GM10248 (cell line): ENCODE measurements around the gene ADGRG7.

Experiments
- CTCF ChIA-PET: fragments of 300-600 bp; sonication (Branson Sonifier 250); formaldehyde crosslinking; extraction: SDS; loops from one replicate; lab custom pipeline; 2021; ENCODE audit warnings: antibody characterized with exemption; lab: Yijun Ruan, JAX
- POLR2A ChIA-PET: fragments of 350-650 bp; sonication (Branson Sonifier 250); formaldehyde crosslinking; extraction: SDS; loops from one replicate; lab custom pipeline; 2020; ENCODE audit warnings: antibody characterized with exemption; lab: Yijun Ruan, JAX
- DNase-seq: peaks from one replicate; pipeline ENCODE4 v3.0.0; 2012; ENCODE audit errors: extremely low spot score
- TF ChIP-seq, protein P1 (sequence below): IDR thresholded peaks from 2 replicates; pipeline ENCODE4 v1.5.1; 2012; ENCODE audit warnings: mild to moderate bottlenecking, low read depth; ENCODE audit errors: extremely low read depth, missing control alignments, control extremely low read depth

ADGRG7 gene

DNA sequence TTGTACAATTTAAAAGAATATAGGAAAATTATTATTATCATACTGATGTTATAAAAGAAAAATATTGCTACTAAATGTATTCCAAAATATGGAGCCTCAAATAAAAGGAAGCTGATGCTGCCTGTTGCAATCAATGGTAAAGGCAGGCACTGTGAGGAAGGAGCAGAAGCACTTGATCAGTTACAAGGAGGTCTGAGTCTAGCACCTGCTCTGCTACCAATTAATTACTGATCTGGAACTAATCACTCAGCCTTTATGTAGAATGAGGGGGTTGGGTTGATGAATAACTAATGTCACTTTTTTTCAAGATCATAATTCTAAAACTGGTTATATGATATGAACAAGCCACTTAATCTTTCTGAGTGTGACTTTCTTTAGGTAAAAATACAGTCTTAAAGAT lies 5.5 kb downstream of the ADGRG7 start:
- POLR2A ChIA-PET, result no interaction called here
- CTCF ChIA-PET, result no interaction called here

DNA sequence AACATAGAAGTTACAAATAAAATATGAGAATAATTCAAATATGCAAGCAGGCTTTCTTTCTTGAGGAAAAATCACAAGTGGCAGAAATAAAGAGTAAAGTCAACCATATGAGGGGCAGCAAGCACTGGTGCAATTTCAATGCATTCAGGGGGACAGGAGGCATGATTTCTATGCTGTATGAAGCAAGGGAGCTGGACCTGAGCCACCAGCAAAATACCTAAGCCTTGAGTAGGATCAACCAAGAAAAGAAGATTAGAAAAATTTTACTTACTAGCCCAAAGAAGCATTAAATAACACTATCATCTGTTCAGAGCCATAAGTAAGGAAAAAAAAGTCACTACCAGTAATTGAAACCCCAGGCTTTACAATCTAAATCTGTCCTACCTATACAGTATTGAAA lies 6.3 kb downstream of the ADGRG7 start:
- TF ChIP-seq, protein P1, sequence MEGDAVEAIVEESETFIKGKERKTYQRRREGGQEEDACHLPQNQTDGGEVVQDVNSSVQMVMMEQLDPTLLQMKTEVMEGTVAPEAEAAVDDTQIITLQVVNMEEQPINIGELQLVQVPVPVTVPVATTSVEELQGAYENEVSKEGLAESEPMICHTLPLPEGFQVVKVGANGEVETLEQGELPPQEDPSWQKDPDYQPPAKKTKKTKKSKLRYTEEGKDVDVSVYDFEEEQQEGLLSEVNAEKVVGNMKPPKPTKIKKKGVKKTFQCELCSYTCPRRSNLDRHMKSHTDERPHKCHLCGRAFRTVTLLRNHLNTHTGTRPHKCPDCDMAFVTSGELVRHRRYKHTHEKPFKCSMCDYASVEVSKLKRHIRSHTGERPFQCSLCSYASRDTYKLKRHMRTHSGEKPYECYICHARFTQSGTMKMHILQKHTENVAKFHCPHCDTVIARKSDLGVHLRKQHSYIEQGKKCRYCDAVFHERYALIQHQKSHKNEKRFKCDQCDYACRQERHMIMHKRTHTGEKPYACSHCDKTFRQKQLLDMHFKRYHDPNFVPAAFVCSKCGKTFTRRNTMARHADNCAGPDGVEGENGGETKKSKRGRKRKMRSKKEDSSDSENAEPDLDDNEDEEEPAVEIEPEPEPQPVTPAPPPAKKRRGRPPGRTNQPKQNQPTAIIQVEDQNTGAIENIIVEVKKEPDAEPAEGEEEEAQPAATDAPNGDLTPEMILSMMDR, result no peak
- ChIA-PET CTCF (no interaction called here), POLR2A (no interaction called here)
- no peak for DNase-seq

More for the DNA sequence above, 5.5 kb downstream of the ADGRG7 start:
- TF ChIP-seq, protein P1, result no peak
- DNase-seq, result no peak

- POLR2A ChIA-PET, result no interaction called here
- CTCF ChIA-PET, result interaction anchor here (1.0 to 1.2 kb wide), 3 partner anchors 16 to 793 kb away, joined by 3 read pairs; no protein-coding TSS in a partner anchor
These were observed 11.8 kb downstream of the ADGRG7 start for GRCh38 chr3:100621251-100621650.

GRCh38 chr3:100627491-100627890 lies 18.1 kb downstream of the ADGRG7 start:
- ChIA-PET CTCF (no interaction called here), POLR2A (no interaction called here)
- TF ChIP-seq, protein P1, result no peak
- no peak for DNase-seq

More at GRCh38 chr3:100621251-100621650, 11.8 kb downstream of the ADGRG7 start:
- TF ChIP-seq, protein P1, result no peak
- DNase-seq, result no peak

DNA sequence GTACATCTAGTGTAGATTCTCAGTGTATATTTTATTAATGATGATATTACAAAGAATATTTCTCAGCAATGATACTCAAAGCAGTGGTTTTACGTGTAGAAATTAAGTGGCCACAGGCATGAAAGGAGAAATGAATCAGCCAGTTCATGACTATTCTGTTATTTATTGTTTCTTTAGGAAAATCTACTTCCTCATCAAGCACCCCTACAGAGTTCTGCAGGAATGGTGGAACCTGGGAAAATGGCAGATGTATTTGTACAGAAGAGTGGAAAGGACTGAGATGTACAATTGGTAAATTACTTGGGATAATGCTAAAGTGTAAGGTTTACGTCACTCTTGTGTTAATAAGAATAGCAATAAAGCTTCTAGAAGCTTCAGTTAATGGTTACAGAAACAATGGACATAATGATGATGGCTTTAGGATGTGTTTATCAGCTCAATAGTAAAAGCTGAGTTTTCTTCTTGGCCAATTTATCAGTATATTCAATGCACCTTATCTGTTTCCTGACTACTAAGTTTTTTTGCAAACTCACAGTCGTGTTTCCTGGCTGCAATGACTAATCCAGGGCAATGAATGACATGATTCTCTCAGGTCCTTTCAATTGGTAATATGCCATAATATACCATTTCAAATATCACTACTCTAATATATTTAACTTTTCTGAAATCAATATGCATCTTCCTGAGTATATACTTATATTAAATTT lies 20.2 kb downstream of the ADGRG7 start:
- ChIA-PET POLR2A (no interaction called here), CTCF (no interaction called here)
- DNase-seq, result no peak
- TF ChIP-seq, protein P1, result no peak

DNA sequence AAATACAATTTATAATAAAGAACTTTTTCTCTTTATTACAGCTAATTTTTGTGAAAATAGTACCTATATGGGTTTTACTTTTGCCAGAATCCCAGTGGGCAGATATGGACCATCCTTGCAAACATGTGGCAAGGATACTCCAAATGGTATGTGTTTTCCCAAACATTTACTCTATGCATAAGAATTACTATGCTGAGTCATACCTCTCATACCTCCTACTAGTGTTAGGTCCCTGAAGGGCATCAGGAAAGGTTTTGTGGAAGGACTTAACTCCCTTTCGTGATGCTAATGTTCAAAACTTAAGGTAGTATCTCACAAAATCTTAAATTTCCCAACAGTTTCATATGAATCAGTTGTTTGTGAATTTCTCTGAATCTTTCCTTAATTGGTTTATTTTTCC lies 21.3 kb downstream of the ADGRG7 start:
- no peak for DNase-seq
- CTCF ChIA-PET, result no interaction called here
- TF ChIP-seq, protein P1, result no peak
- POLR2A ChIA-PET, result no interaction called here
